ENCODE results near the gene PLA2G6. TPM values are rescaled to one million over a fixed set of nuclear protein-coding genes. Genes with fewer than 3 reads are reported as not detected.

PLA2G6 gene
- total and polyA plus RNA-seq, 2 of the 8 experiments (the other 6 are each of a cell fraction or from before 2014, with no cell fraction given), result 13.2 to 21.0 TPM

DNA sequence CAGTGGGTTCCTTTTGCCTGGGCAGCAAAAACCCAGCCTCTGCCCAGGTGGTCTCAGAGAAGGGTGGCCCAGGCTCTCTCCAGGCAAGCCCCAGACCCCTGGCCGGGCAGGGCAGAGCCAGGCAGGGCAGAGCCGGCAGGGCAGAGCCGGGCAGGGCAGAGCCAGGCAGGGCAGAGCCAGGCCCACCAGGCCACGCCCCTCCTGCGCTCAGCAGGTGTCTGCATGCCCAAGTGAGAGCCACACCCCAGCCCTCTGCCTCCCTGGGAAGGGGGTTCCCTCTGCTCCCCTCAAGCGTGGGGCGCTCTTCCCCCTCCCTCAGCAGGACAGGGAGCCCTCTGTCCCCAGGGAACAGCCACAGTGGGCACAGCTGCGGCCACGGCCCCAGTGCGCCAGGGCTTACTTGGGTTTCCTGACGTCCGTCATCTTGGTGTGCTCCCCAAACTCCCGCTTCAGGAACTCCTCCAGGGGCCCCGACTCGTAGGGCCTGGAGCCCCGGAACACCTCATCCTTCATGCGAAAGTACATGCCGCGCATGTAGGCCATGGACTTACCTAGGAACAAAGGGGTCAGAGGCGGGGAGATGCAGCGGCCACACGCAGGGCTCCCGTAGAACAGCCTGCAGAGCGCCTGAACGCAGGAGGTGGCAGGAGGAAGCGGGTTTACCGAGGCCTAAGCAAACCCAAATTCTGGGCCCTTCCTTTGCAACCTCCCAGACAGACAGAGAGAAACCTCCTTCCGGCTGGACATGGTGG is 61.1 kb downstream of the PLA2G6 start (continued):
- TF ChIP-seq CHD7 (IDR thresholded peaks at IDR 0.05; ENCODE audit: insufficient replicate concordance, low read length) (no peak), GABPA (IDR thresholded peaks at IDR 0.05; ENCODE audit: borderline replicate concordance, insufficient read depth, low read length) (no peak), ATF3 (IDR thresholded peaks at IDR 0.05; ENCODE audit: insufficient read depth, low read depth, low read length) (no peak), HDAC2 (IDR thresholded peaks at IDR 0.05; ENCODE audit: borderline replicate concordance in 1 of 2, low read depth in 2 of 2, low read length in 2 of 2) (no peak), ATF2 (IDR thresholded peaks at IDR 0.05; ENCODE audit: low read length) (no peak), SIX5 (IDR thresholded peaks at IDR 0.05; ENCODE audit: low read depth, low read length) (no peak), CHD2 (IDR thresholded peaks at IDR 0.05; ENCODE audit: low read length) (no peak)
